GM19351 (cell line): ENCODE results near the gene RRM1.
"Not testable (repeated sequence)": the region's sequence is repeated elsewhere in the genome, so short reads cannot be mapped to it uniquely, and the experiment has no call there.

Experiments used
- ATAC-seq: cut with Tn5 transposase; IDR thresholded peaks from one replicate; pipeline ENCODE4 v1.9.1; 2021; ENCODE audit warnings: mild to moderate bottlenecking, moderate library complexity; ENCODE audit not compliant: unreplicated experiment

Gene RRM1

GRCh38 chr11:4134806-4135205, 40.2 kb downstream of the RRM1 start:
- ATAC-seq, result no peak

GRCh38 chr11:4138497-4138896, 43.9 kb downstream of the RRM1 start:
- no peak for ATAC-seq

DNA sequence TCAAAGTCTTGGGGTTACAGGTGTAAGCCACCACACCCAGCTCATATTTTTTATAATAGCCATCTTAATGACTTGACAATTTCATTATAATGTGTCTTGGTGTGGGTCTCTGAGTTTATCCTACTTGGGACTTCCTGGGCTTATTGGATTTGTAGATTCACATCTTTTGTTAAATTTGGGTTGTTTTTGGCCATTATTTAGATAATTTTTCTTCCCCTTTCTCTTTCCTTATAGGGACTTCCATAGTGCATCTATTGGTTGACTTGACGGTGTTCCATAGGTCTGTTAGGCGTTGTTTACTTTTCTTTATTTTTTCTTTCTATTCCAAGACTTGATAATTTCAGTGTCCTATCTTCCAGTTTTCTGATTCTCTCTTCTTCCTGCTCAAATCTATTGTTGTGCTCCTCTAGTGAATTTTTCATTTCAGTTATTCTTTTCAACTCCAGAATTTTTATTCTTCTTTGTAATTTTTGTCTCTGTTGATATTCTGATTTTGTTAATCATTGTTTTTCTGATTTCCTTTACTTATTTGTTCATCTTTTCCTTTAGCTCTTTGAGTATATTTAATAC, 45.6 kb downstream of the RRM1 start:
- ATAC-seq, result no peak

DNA sequence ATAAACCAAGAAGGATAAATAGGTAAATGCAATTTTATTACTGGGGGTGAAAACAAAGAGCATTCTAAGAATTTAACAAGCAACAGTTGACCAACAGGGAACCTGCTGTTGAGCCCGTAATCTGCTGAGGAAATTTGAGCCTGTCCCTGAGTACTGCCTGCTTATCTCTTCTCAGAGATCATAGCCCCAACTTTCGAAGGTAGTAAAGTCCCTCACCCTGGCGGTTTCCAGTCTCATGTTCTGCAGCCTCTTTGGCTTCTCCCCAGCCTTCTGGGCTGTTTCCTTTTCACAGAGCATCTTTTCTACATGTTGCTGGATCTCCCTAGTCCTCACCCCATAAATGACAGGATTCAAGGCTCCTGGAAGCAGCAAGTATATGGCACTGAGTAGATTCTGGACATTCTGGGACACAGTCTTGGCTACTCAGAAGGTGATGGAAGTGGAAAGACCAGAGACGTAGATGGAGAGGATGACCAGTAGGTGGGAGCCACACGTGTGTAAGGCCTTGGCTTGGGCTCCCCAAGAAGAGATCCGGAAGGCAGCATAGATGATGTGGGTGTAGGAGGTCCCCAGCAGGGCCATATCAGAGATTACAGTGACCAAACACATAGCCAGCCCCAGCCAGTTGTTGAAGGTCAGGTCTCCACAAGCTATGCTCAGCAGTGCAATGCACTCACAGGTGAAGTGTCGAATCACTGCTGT, 51.6 kb downstream of the RRM1 start:
- ATAC-seq, result no peak

DNA sequence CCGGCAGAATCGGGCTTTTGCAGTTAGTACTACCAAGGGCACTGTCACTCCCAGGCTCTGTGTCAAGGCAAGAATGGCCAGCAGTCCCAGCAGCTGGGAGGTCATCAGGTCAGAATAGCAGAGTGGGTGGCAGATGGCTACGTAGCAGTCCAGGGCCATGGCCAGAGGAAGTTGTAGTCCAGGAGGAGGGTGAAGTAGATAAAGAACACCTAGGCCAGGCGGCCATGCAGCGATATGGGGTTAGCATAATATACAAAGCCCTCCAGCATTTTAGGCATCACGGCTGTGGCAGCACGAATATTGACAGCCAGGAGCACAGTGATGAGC, 52.1 kb downstream of the RRM1 start:
- no peak for ATAC-seq

DNA sequence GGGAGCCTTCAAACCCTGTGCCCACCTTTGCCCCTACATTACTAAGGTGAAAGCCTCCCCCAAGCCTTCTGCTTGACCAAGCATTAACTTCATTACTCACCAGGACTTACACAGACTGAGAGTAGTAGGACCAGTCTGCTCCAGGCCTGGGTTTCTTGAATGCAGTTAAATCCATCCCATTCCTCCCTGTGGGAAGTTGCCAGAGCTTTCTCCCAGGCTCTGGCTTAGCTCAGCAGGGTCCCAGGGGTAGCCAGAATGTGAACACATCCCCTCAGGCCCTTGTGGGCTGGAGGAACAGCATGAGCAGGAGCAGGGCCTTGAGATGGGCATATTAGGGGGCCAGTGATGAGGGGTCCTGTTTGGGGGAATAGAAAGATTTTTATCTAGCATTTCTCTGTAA, 59.9 kb downstream of the RRM1 start:
- no peak for ATAC-seq

- no peak for ATAC-seq
Observed at GRCh38 chr11:4156571-4156970, 62.0 kb downstream of the RRM1 start.

- not testable (repeated sequence) for ATAC-seq
Observed at GRCh38 chr11:4158818-4159217, 64.2 kb downstream of the RRM1 start.

- no peak for ATAC-seq
Observed at GRCh38 chr11:4161305-4161704, 66.7 kb downstream of the RRM1 start.

GRCh38 chr11:4164884-4165590, 70.4 kb downstream of the RRM1 start:
- no peak for ATAC-seq

DNA sequence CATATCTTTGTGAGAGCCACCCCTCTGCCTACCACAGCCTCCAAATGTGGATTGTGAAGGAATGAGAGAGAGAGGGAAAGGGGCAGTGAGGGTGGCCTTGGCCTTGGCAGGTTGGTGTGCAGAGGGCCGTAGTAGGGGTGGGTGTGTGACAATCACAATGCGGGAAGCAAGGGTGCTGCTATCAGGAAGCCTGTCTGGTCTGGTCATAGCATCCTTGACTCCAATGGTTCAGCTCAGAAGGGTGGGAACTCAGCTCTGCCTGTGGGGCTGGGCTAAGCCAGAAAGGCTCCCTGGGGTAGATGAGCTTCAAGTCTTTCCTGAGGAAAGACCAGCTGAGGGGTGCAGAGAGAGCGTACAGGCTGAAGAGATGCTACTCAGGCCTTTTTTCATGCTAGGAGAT, 72.7 kb downstream of the RRM1 start:
- no peak for ATAC-seq

DNA sequence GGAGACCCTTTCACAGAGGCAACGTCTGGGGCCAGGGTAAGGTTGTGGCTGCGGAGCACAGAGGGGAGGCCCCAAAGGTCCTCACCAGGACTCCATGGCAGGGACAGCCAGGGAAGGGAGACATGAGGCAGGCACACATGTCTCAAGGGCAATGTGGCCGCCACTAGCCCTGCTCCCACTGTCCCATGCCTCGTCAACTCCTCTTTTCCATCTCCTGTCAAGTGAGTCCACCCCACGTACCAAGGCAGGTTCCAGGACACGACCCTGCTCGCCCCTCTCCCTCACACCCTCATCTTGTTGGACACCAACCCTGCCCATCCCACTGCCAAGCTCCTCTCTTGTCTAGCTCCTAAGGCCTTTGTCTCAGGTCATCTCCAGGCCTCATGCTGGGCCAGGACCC, 73.2 kb downstream of the RRM1 start:
- no peak for ATAC-seq

DNA sequence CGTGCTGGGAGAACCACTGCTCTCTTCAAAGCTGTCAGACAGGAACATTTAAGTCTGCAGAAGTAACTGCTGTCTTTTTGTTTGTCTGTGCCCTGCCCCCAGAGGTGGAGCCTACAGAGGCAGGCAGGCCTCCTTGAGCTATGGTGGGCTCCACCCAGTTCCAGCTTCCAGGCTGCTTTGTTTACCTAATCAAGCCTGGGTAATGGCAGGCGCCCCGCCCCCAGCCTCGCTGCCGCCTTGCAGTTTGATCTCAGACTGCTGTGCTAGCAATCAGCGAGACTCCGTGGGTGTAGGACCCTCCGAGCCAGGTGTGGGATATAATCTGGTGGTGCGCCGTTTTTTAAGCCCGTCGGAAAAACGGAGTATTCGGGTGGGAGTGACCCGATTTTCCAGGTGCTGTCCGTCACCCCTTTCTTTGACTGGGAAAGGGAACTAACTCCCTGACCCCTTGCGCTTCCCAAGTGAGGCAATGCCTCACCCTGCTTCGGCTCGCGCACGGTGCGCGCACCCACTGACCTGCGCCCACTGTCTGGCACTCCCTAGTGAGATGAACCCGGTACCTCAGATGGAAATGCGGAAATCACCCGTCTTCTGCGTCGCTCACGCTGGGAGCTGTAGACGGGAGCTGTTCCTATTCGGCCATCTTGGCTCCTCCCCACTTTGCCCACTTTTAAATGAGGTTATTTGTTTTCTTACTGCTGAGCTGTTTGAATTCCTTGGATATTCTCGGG, 81.2 kb downstream of the RRM1 start:
- not testable (repeated sequence) for ATAC-seq

DNA sequence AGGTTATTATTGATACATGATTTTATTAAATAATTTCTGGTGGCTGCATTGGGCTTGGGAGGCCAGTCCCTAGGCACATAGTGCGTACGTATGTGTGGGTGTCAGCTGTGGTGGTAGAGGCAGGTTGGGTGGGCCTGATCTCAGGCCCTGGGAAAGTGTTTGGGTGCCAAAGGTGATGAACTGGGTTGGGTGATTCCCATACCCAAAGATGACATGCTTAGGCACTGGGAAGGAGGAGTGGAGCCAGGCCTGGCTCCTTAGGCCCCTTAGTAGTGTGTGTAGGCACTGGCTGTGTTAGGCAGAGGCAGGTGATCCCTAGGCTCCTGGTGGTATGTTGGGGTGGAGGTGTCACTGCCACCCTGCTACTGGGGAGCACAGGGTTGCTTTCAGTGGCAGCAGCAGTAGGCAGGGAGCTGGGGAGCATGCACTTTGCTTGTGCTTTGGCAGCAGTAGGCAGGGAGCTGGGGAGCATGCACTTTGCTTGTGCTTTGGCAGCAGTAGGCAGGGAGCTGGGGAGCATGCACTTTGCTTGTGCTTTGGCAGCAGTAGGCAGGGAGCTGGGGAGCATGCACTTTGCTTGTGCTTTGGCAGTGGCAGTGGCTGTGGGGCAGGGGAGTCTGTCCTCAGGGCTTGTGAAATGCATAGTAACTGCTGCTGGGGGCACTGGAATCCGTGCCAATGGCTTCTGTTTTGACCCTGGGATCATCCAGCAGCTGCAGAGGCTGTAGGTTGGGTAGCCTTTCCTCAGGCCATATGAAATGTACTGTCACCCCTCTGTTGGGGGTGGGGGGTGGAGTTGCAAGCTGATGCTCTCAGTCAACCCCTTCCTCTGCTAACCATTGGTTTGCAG, 84.4 kb downstream of the RRM1 start:
- ATAC-seq, result no peak

DNA sequence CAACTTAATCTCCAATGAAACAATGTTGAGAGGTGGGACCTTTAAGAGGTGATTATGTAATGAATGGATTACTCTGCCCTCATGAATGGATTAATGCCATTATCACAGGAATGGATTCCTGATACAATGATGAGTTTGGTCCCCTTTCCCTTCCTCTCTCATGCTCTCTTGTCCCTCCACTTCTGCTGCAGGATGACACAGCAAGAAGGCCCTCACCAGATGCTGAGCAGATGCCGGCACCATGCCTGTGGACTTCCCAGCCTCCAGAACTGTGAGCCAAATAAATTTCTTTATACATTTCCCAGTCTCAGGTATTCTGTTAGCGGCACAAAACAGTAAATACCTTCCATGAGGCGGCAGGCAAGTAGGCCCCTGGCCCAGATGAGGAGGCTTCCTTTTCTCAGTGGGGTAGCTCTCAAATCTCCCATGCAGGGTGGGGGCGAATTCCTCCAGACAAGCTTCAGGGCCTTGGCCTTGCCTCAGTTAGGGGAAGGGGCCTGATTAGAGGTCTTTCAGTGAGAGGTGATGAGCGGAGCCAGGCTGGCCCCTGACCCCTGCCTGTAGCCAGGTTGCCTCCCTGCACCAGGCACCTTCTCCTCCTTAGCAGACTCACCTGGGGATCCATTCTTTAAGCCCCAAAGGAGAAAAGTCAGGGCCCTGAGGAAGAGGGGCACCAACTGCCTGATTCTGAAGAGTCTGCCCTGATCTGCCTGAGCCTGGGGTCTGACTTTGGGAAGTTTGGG, 86.0 kb downstream of the RRM1 start:
- ATAC-seq, result no peak

DNA sequence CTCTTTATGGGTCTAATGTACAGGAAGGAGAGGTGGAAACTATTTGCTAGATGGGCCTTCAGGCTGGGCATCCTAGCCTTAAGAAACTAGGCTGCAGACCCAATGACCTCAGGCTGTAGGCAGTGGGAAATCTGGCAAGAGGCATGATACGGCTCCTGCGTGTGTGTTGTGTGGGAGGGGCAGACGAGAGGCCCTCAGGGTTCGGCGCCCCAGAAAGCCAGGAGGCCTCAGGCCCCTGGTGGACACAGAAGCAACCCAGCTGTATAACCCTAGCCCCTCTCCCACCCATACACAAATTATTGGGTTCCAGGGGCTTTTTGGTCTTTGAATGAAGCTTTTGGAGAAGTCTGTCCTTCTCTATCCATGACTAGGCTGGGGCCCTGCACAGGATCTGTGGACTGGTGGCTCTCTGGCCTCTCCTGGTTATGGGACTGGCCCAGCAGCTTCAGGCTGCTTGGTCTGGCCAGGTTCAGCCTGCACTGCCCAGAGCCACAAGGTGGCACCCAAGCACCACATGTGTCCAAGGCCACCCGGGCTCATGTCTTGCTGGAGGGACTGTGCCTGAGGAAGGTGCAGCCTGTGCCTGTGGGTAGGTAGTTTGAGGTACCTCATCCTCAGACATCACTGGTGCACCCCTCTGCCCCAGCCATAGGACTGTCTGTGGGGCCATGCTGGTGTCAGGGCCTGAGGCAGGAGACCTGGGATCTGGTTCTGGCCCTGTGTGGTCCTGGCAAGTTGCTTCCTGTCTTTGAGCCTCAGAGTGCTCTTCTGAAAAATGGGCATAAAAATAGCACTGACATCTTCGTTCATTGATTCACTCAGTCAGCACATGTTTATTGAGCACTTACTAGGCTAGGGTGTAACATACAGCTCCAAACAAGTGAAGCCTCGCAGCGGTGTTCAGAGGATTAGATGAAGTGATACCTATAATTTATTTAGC, 87.5 kb downstream of the RRM1 start:
- peak; percentile 86 for ATAC-seq

DNA sequence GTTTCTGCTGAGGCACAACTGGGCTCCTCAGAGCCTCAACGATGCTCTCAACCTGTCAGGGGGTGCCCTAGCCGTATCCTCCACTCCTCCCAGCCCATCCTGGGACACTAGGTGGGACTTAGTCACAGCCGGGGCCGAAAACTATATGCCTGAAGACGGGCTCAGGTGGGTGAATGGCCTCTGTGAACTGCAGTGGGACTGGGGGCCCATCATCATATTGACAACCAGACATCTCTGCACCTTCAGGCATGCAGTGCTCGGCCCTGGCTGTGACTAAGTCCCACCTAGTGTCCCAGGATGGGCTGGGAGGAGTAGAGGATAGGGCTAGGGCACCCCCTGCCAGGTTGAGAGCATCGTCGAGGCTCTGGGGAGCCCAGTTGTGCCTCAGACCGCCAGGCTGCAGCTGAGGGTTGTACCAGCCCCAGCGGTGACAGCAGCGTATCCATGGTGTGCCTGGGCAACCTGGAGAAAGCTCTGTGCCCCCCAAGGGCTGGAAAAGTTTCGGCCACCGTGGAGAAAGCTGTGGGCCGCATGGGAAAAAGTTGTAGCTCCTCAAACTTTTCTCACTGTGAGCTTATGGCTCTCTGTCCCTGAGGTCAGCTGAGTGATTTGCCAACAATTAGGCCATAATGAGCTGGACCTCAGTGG, 88.9 kb downstream of the RRM1 start:
- no peak for ATAC-seq

GRCh38 chr11:4184163-4184916, 89.7 kb downstream of the RRM1 start:
- no peak for ATAC-seq
